NCI-H128 (cell line): ENCODE data around the gene RNF135.
"Not testable (repeated sequence)": the region's sequence is repeated elsewhere in the genome, so short reads cannot be mapped to it uniquely, and the experiment has no call there.

Experiments
- DNase-seq: peaks from one replicate; lab custom pipeline; 2025; ENCODE audit not compliant: unreplicated experiment; lab: John Stamatoyannopoulos, UW

The RNF135 gene

DNA sequence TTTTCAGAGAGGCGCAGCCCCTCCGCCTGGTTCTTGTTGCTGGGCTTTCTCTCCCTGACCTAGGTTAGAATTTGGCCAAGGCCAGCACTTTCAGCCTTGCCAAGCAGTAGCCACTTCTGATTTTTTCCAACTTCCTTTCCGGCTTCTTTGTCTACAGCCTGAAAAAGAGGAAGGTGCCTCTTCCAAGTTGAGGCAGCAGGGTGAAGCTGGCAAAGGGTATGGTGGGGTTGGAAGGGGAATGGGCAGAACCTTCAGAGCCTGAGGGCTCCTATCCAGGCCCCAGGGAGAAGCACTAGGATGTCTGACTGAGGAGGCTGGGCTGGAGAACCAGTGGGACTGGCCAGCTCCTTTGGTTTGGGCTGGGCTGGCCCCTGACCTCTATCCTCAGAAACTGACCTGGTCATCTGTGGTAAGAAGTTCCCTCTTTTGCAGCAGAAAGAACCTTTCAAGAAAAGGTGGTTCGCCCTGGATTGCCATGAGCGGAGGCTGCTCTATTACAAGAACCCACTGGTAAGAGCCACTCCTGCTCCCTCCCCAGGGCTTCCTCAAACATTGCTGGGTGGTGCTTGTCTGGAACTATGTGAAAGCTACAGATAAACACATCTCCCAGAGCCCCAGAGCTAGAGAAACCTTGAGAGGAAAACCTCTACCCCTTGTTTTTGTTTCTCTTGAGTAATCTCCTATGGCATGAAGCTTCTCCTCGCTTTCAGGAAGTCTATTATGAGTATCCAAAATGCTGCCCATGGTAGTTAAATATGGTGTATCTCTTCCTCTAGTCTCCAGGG, 16.6 kb upstream of the RNF135 start:
- DNase-seq = no peak

DNA sequence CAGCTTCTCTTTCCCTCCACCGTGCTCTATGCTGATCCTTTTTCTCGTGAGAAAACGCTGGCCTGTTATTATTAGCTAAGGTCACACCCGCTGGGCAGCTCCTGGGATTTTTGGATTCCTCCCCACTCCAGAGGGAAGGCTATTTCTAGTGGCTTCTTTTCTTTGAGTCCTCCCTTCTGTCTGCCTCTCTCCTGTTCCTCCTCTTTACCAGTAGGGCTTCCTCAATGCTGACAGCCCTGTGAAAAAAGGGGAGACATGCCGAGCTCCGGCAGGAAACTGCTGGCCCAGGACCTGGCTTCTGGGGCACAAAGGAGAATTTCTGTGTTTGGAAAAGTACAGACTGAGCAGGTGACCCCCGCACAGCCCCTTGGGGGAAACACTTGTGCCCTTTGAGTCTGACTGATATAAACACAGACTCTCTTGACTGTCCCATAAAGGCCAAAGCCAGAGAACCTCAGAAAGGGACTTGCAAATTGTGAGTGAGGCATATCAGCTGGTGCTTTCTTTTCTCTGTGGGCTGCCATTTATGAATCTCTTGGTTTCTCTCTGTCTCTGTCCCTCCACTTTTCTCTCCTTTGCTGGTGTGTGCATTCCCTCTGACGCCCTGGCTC, 14.0 kb upstream of the RNF135 start:
- no peak for DNase-seq

DNA sequence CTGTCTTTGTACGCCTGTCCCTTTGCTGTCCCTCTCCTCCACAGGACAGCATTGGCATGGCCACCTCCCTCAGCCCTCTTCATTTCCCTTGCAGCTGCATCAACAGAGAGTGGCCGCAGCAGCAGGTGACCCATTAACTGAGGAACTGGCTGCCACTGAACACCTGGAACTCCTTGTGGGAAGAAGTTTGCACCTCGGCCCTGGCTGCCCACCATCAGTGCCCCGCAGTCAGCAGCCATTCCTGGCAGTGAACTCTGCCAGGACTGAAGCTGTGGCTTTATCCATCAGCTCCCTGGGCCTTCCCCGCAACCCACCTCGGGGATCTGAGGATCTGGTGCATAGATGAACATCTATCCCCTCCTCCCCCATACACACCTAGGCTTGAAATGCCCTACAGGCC, 13.1 kb upstream of the RNF135 start:
- DNase-seq = no peak

DNA sequence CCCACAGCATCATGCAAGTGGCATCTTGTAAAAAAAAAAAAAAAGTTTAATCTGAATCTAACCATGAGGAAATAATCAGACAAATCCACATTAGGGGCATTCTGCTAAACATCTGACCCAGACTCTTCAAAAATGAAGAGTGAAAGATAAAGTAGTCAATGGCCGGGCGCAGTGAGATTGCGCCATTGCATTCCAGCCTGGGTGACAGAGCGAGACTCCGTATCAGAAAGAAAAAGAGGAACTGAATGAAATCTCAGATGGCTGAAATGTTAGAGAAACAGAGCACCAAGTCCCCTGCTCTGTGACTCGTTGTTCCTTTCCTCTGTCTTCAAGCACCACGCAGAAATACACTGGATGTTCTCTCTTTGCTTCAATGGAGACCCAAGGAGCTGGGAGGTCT, 12.7 kb upstream of the RNF135 start:
- no peak for DNase-seq

DNA sequence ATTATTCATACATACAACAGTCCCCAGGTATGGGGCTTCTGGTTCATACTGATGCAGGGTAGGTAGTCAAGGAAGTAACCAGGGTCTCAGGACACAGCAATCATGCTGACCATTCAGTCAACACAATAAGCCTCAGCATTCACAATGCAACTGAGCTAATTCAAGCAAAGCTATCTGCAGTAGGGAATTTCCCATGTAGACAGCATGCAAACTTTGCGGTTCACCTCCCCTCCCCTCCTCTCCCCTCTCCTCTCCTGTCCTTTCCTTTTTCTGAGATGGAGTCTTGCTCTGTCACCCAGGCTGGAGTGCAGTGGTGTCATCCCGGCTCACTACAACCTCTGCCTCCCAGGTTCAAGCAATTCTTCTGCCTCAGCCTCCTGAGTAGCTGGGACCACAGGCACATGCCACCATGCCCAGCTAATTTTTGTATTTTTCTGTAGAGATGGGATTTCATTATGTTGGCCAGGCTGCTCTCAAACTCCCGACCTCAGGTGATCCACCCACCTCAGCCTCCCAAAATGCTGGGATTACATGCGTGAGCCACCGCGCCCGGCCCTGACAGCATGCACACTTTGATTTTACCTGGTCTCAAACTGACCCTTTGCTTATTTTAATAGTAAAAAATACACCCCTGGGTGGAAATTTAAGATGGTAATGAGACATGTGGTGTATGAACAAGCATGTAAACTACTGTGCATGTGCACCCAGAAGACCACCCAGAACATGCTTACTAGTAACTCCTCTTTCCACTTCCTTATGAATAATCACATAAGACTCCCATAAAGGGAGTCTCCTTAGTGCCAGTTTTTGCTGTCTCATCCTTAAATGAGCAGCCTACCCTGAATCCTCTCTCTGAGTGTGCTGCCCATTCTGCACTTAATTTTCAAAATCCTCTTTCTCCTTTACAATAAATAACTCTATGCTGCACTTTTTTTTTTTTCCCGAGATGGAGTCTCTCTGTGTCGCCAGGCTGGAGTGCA, 9.3 kb upstream of the RNF135 start:
- no peak for DNase-seq

- not testable (repeated sequence) for DNase-seq
Measured at GRCh38 chr17:30964312-30964711, 6.5 kb upstream of the RNF135 start.

GRCh38 chr17:30964876-30965275, 6.0 kb upstream of the RNF135 start:
- DNase-seq = no peak

- DNase-seq = no peak
Measured at GRCh38 chr17:30965686-30966085, 5.2 kb upstream of the RNF135 start.

GRCh38 chr17:30967911-30968310, 2.9 kb upstream of the RNF135 start:
- DNase-seq = not testable (repeated sequence)

GRCh38 chr17:30969989-30970830, 629 bp upstream of the RNF135 start:
- DNase-seq = no peak

DNA sequence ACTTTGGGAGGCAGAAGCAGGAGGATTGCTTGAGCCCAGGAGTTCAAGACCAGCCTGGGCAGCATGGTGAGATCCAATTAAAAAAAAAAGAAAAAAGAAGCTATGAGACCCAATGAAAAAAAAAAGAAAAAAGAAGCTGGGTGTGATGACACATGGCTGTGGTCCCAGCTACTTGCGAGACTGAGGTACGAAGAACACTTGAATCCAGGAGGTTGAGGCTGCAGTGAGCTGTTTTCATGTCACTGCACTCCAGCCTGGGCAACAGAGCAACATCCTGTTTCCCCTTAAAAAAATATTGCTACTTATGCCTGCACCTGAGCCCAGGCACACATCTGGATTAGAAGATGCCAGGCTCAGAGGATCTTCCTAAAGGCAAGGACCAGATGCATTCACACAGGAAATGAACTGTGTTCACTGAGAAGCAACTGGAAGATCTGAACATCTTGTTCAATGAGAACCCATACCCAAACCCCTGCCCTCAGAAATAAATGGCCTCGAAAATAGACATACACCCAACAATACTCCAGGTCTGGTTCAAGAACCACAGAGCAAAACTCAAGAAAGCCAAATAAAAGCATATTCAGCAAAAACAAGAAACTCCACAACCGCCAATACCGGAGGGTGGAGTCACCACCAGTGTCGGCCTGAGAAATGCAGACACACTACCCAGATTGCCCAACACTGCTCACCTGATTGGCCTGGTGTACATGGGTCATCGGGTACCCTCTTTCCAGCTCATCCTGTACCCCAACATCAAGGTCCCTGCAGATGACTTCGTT, 4.4 kb downstream of the RNF135 start:
- DNase-seq = no peak

GRCh38 chr17:30979919-30980318, 9.1 kb downstream of the RNF135 start:
- not testable (repeated sequence) for DNase-seq

- no peak for DNase-seq
Measured at GRCh38 chr17:30981531-30982519, 11.0 kb downstream of the RNF135 start.

- DNase-seq = no peak
Measured at GRCh38 chr17:30982855-30983254, 12.0 kb downstream of the RNF135 start.

DNA sequence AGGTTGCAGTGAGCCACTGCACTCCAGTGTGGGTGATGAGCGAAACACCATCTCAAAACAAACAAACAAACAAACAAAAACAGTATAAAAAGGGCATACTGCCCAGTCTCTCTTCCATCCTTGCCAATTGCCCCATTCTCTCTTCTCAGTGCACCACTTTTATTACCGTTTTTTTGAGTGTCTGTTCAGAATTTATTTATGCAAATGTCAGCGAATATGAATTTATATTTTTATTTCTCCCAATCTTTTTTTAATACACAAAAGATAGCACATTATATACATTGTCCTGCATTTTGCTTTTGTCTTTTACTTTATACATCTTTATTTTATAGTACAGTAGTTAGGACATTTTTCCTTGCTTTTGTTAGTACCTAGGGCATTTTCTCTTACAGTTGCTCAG, 19.6 kb downstream of the RNF135 start:
- DNase-seq = no peak

GRCh38 chr17:30992551-30992950, 21.7 kb downstream of the RNF135 start:
- no peak for DNase-seq

- no peak for DNase-seq
Measured at GRCh38 chr17:30995347-30995746, 24.5 kb downstream of the RNF135 start.

GRCh38 chr17:30996486-30996885, 25.6 kb downstream of the RNF135 start:
- DNase-seq = no peak

GRCh38 chr17:30997270-30997669, 26.4 kb downstream of the RNF135 start:
- DNase-seq = no peak
